ENCODE data around the gene DHX32. TPM values are rescaled to one million over a fixed set of nuclear protein-coding genes. Genes with fewer than 3 reads are reported as not detected.

The DHX32 gene
- total RNA-seq, 1 donor from 2014 or later: 25.0 TPM

DNA sequence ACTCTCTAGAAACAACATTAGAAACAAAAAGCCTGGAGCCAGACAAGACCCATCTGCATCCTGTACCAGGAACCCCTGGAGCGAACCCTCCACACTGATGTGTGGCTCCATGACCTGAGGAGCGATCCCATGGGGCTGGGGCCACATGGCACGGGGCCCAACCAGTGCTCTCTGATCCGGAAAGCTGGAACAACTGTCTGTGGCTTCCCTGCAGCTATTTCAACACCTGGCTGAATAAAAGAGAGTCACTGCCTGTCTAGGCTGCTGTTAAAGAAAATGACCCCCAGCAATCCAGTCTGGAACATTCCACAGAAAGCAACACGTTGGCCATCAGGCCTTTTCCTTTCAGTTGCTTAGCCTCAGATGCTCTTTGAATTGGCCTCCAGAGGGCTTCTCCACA lies 79.0 kb downstream of the DHX32 start:
- no peak for DNase-seq

- DNase-seq: no peak
Measured at GRCh38 chr10:125801574-125801973, 79.5 kb downstream of the DHX32 start.

GRCh38 chr10:125799451-125800182 lies 81.5 kb downstream of the DHX32 start:
- DNase-seq: no peak

- DNase-seq: no peak
Measured at GRCh38 chr10:125797994-125798662, 83.0 kb downstream of the DHX32 start.

GRCh38 chr10:125797424-125797823 lies 83.7 kb downstream of the DHX32 start:
- DNase-seq: no peak

- no peak for DNase-seq
Measured at GRCh38 chr10:125795637-125796190, 85.4 kb downstream of the DHX32 start.

DNA sequence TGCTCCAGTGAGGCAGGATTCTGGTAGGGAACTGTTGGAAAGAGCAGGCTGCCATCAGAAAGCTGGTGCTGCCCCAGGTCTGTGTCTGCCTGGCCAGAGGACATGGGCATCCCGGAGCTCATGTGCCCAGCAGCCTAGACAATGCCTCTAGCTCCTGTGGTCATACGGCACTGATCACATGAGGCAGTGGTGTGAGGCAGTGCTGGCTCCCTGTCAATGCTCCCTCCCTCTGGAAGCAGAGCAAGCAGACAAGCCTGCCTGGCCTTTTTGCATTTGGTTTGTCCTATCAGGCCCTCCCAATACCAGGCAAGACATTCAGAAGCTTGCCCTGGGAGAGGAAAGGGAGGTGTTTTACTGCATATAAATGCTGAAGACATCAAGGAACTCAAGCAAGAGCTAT lies 86.0 kb downstream of the DHX32 start:
- no peak for DNase-seq

DNA sequence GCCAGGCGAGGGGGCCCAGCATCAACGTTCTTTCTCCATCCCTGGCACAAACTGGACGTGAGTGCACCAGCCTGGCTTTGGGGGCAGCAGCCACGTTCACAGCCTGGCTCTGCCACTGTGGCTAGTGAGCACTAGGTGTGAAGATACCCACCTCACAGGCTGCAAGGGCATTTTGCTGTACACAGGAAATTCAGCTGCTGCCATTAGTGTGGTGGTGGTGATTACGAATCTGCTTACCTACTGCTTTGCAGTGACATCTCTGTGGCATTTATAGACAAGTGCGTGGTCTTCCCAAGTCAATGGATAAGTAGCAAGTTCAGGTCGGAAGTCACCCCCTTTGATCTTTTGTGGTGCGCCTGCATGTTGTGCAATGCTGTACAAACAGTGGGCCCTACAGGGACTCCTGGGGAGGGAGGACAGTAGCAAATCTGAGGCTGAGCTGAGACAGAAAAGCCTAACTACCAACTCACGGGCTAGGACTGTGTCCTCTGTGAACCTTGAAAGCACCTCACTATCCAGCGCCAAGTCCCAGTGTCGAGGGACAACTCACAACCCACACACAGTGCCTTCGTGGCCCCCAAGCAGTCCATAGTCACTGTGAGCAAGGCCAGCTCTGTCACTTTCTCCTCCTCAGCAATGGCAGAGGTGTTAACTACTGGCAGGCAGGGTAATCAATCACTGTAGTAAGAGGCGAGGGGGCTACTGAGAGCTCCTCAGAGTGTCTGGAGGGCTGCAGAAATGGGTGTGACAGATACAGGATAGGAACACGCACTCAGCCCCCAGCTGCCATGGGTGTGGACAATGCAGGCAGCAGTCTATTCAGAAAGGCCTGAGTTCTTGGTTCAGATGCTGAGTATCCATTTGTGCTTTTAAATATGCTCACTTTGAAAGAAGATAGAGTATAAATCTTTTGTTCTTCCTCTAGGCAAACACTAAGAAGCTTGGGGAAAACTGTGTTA lies 88.5 kb downstream of the DHX32 start:
- no peak for DNase-seq

- no peak for DNase-seq
Measured at GRCh38 chr10:125788156-125789034, 92.7 kb downstream of the DHX32 start.

Small RNA genes lying within 50 kb of the gene (small RNA-seq; reads per million reads assigned to genes)
- gene MIR4484 (ENCODE audit: low replicate concordance) (not detected), gene RF00017 (ENCODE audit: low replicate concordance) (not detected), gene RNU2-42P (ENCODE audit: low replicate concordance) (not detected)

Other genes starting within 250 kb of the DHX32 start
- not detected for gene TEX36, start 198.1 kb downstream of the DHX32 start, total RNA-seq
- gene EDRF1, start 161.6 kb downstream of the DHX32 start, total RNA-seq: 32.2 TPM
- gene MMP21, start 105.5 kb downstream of the DHX32 start, total RNA-seq: 0.20 TPM
- gene UROS, start 58.0 kb downstream of the DHX32 start, total RNA-seq: 28.8 TPM
- gene BCCIP, start 57.7 kb downstream of the DHX32 start, total RNA-seq: 33.4 TPM
- 3.1 TPM for gene FANK1, start 15.3 kb upstream of the DHX32 start, total RNA-seq